KOPT-K1 (cell line): Measurements from ENCODE around the gene CILP2.

ENCODE experiments used
- H3K27ac ChIP-seq: fragments of 200-600 bp; sonication (generic); 2 replicates; pipeline ENCODE4 v1.5.1; 2016; ENCODE audit warnings: antibody characterized with exemption, mild to moderate bottlenecking, low read depth, low read length; ENCODE audit not compliant: poor library complexity, severe bottlenecking
- H3K36me3 ChIP-seq: fragments of 200-600 bp; sonication (generic); 2 replicates; pipeline ENCODE4 v1.5.1; 2017; ENCODE audit warnings: antibody characterized with exemption, mild to moderate bottlenecking, low read length, moderate library complexity; ENCODE audit not compliant: insufficient read depth
- H3K9me3 ChIP-seq: fragments of 200-600 bp; sonication (generic); 2 replicates; pipeline ENCODE4 v1.5.1; 2017; ENCODE audit warnings: antibody characterized with exemption, low read length, mild to moderate bottlenecking; ENCODE audit not compliant: insufficient read depth, poor library complexity, severe bottlenecking

CILP2 gene

GRCh38 chr19:19515642-19516519, 22.2 kb upstream of the CILP2 start, which contains the start of gene NDUFA13:
TSS of gene NDUFA13 (plus strand) at chr19:19516225. CDS start at chr19:19516239, 14 bp downstream.
- Histone ChIP-seq H3K9me3 (no peaks in the 10 kb centered on the region), H3K36me3 (peaks cover 19% of the 10 kb centered on the region), H3K27ac (peak within 1 kb of the TSS; percentile 88)

DNA sequence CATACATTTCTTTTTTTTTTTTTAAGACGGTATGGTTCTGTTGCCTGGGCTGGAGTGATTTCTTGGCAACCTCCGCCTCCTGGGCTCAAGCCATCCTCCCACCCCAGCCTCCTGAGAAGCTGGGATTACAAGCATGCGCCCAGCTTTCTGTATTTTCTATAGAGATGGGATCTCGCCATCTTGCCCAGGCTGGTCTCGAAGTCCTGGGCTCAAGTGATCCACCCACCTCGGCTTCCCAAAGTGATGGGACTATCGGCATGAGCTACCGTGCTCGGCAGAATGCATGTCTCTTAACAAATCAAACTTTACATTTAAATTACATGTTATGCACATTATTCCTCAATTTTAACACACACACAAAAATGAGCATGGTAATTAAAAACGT, 20.8 kb upstream of the CILP2 start:
- Histone ChIP-seq H3K27ac (peak overlapping the region; percentile 88), H3K9me3 (no peaks in the 10 kb centered on the region), H3K36me3 (peaks cover 19% of the 10 kb centered on the region)

DNA sequence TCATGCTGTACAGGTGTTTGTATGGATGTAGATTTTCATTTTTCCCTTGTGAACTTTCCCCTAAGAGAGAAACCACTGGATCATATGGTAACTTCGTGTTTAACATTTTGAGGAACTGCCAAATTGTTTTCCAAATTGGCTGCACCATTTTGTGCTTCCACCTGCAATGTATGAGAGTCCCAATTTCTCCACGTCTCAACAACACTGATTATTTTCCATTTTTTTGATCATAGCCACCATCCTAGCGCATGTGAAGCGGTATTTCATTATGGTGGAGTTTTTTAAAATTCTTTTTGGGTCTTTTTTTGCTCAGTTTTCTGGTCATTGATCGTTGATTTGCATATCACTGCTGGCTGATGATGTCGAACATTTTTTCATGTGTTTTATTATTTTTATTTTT, 17.1 kb upstream of the CILP2 start:
- no peaks in the 10 kb centered on the region for H3K9me3 ChIP-seq
- H3K27ac ChIP-seq, result no peak overlapping the region
- peaks cover 51% of the 10 kb centered on the region for H3K36me3 ChIP-seq

GRCh38 chr19:19523177-19523576, 14.9 kb upstream of the CILP2 start:
- Histone ChIP-seq H3K9me3 (no peaks in the 10 kb centered on the region), H3K36me3 (peaks cover 71% of the 10 kb centered on the region)

DNA sequence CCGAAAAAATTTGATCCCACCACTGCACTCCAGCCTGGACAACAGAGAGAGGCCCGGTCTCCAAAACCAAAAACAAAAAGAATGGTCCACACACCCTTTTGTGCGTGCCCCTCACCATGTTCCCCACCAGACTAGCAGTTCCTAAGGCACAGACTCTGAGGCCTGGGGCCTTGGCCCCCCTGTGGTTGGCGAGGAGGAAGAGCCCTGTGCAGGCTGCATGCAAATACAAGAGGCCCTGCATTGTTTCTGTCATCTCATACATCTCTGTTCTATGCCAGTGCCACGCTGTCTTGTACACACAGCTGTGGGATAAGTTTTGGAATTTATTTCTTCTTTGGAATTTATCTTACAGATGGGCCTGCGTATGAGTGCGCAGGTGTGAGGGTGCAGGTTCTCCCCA, 14.0 kb upstream of the CILP2 start:
- H3K27ac ChIP-seq, result peak overlapping the region; percentile 58
- H3K9me3 ChIP-seq, result no peaks in the 10 kb centered on the region
- H3K36me3 ChIP-seq, result peaks cover 78% of the 10 kb centered on the region

More at GRCh38 chr19:19523177-19523576, 14.9 kb upstream of the CILP2 start:
- no peak overlapping the region for H3K27ac ChIP-seq

- peaks cover 77% of the 10 kb centered on the region for H3K36me3 ChIP-seq
- H3K27ac ChIP-seq, result peak overlapping the region; percentile 45
- no peaks in the 10 kb centered on the region for H3K9me3 ChIP-seq
These were observed 12.3 kb upstream of the CILP2 start for GRCh38 chr19:19525611-19526380.

DNA sequence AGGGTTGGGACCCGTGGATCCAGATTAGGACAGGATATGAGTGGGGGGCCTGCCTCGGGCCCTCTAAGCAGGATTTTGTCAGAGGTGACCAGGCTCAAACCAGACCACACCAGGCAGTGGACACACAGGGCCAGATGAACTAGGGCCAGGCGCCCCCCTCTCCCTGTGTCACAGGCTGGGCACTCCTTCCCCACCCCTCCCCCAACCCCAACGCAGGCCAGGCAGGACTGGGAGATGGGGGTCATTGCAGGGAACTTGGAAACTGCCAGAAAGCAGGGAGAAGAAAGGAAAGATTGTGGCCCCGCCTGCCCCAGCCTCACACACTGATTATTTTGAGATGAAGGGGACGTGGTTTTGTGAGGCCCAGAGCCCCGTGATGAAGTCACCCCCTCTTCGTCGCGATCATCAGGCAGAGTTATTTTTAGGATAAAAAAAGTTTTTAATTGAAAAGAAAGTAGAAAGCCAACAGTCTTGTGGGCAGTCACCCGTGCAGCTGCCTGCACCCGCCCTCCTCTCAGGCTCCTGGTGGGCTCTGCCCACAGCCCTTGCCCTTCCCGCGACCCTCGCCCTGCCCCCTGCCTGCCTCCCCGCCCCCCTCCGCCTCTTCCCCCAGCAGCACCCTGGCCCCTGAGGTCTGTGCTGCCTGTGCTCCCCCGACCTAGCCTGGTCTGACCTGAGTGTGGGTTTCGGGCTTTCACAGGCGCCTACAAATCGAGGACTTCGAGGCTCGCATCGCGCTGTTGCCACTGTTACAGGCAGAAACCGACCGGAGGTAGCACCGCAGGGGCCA, 11.3 kb upstream of the CILP2 start:
- H3K27ac ChIP-seq, result peak overlapping the region; percentile 45
- no peaks in the 10 kb centered on the region for H3K9me3 ChIP-seq
- H3K36me3 ChIP-seq, result peaks cover 86% of the 10 kb centered on the region

DNA sequence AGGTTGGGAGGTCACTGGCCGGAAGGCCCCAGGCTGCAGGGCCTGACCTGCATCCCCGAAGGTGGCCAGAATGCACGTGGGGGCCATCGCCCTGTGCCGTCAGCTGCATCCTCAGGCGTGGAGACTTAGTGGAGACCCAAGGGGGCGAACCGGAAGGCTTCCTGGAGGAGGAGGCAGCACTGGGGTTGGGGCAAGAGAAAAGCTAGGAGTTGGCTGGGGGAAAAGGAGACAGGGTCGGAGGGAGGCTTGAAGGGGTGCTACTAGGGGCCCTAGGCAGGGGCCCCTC, 10.8 kb upstream of the CILP2 start:
- no peaks in the 10 kb centered on the region for H3K9me3 ChIP-seq
- no peak overlapping the region for H3K27ac ChIP-seq
- peaks cover 89% of the 10 kb centered on the region for H3K36me3 ChIP-seq

- no peaks in the 10 kb centered on the region for H3K9me3 ChIP-seq
- no peak overlapping the region for H3K27ac ChIP-seq
- H3K36me3 ChIP-seq, result peaks cover 84% of the 10 kb centered on the region
These were observed 10.1 kb upstream of the CILP2 start for GRCh38 chr19:19527674-19528625.

DNA sequence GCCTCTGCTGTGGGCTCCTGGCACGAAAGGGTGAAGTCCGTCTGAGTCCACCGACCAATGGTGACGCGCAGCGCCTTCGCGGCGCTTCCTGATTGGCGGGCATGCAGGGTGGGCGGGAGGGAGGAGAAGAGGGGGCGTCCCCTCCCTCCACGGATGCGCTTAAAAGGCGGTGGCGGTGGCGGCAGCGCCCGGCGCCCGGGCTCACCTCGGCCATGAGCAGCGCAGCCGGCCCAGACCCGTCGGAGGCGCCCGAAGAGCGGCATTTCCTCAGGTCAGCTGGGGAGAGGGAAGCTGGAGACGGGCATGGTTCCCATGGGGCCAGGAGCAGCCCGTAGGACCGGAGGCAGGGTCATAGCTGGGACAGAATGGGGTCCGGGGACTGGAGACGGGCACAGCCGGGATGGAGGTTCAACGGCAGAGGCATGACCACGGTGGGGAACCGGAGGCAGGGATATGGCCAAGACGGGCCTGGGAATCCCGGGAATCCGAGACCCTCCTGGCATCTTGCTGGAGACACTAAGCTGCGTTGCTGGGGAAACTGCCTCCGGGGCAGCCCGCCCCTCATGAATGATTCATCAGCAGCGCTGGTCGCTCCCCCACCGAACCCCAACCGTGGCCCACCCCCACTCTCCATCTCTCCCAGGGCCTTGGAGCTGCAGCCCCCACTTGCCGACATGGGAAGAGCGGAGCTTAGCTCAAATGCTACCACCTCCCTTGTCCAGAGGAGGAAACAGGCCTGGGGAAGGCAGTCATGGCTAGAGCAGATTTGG, 9.2 kb upstream of the CILP2 start, which contains the start of gene YJEFN3:
YJEFN3 (plus strand) TSS at position 191 of the 770 bp plus-strand sequence; CDS start at position 213, 22 bp downstream.
- no peak within 1 kb of the TSS for H3K27ac ChIP-seq
- H3K9me3 ChIP-seq, result no peaks in the 10 kb centered on the region
- peaks cover 78% of the 10 kb centered on the region for H3K36me3 ChIP-seq

DNA sequence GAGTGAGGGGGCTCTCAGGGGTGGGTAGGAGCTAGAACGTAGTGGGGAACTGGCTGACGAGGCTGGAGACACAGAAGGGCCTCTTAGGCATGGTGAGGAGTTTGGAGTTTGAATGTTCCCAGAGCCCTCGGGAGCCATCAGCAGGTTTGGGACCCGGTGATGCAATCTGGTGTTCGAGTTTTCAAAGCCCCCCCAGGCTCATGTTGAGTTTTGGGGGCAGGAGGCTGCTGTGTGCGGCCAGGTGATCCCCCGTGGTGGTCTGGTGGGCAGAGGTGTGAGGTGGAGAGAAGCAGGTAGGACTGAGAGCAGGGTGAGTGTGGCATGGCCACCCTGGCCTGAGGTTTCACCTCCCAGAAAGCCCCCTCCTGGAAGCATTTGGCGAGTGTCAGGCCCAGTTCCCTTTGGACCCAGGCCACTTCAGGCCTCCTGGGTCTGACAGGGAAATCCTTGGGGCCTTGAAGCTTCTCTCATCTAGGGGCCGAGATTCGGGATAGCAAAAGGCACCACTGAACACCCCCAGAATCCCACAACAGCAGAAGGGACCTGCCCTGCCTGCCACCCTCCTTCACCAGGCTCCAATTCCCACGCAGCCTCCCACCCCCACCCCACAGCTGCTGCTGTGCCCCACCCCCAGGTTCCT, 8.2 kb upstream of the CILP2 start:
- no peaks in the 10 kb centered on the region for H3K9me3 ChIP-seq
- no peak overlapping the region for H3K27ac ChIP-seq
- H3K36me3 ChIP-seq, result peaks cover 68% of the 10 kb centered on the region

DNA sequence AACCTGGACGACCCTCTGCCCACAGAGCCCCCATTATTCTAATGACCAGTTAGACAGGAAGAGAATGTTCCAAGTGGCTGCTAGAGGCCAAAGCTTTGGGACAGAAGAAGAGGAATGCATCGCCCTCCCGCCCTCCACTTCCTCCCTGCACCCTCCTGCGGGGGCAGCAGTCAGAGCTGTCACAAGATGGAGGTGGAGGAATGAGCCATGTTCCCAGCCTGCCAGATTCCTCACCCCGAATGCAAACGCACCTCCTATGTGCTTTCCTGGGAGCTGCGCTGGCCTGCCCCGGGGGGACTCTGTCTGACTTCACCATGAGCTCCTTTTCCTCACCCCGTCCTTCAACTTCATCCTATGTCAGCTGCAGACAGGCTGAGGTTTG, 7.7 kb upstream of the CILP2 start:
- Histone ChIP-seq H3K36me3 (peaks cover 63% of the 10 kb centered on the region), H3K27ac (no peak overlapping the region), H3K9me3 (no peaks in the 10 kb centered on the region)

DNA sequence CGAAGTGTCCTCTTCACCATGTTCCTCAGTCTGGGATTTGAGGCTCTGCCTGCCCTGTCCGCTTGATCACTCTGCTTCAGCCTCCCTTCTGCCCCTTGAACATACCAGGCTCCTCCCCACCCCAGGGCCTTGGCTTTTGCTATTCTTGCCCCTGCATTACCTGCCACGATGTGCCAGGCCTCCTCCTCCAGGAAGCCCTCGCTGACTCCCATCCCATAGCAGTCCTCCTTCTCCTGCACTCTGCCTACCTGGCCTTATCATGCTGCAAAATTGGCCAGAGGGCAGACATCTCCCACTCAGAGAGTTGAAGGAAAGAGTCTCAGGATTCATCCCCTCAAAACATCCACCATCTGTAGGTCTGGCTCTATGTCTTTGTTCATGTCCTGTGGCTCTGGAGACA, 7.2 kb upstream of the CILP2 start:
- Histone ChIP-seq H3K9me3 (no peaks in the 10 kb centered on the region), H3K36me3 (peaks cover 58% of the 10 kb centered on the region), H3K27ac (no peak overlapping the region)
